ENCODE data around the gene EDC3.
A peak's percentile ranks its signal among the peaks of the same experiment; 100 is the strongest.

Gene EDC3

DNA sequence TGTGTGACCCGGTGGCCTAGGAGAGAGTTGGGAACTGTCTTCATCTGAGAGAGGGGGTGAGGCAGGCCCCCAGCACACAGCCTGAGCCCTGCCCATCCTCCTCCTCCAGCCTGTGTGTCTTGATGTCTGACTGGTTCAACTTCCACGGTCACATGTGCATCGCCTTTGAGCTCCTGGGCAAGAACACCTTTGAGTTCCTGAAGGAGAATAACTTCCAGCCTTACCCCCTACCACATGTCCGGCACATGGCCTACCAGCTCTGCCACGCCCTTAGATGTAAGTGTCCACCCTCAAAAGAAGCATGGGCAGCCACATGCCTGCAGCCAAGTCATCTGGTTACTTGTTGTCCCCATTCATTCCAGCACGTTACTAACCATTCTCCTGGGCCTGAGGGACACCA is 70.1 kb downstream of the EDC3 start:
- no peak for DNase-seq (ENCODE audit: low spot score)

DNA sequence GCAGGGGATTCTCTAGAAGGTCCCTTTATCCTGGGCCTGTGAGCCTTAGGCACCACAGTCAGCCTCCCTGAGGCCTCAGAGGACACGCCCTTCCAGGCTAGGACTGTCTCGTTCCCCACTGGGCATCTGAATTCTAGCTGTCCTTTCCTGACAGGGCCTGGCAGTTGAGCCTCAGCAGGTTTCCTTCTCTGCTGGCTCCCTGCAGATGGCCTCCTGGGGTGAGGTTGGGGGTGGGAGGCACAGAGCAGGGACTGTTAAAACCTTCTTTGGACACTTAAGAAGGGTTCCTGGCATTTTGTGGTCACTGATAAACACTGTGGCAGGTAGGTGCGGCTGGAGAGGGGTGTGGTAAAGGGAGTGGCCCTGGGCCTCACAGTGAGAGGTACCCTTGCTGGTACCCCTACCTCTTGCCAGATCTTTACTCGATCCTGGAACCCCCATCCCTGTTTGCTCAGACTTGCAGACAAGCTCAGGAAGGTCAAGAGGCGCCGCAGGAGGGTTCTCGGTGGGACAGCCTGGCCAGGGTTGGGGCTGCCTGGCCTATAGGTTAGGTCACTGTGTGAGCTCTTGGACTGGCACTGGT is 71.7 kb downstream of the EDC3 start:
- DNase-seq (ENCODE audit: low spot score), result no peak

DNA sequence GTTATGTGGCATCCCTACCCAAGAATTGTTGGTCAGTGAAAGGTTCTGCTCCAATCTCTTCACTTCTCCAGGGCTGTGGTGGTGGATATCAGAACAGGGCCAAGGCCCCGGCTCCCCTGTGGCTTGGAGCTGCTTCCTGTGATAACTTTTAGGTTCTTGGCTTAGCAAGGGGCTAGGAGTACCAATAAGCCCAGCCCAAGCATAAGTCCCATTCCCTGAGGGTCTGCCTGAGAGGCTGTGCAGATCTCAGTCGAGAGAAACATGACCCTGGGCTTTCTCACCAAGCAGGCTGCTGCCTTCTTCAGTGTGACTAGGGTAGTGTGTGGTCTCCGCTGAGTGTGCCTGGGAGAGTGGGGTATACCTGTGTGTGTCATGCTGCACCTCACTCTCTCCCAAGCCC is 73.1 kb downstream of the EDC3 start:
- no peak for DNase-seq (ENCODE audit: low spot score)

DNA sequence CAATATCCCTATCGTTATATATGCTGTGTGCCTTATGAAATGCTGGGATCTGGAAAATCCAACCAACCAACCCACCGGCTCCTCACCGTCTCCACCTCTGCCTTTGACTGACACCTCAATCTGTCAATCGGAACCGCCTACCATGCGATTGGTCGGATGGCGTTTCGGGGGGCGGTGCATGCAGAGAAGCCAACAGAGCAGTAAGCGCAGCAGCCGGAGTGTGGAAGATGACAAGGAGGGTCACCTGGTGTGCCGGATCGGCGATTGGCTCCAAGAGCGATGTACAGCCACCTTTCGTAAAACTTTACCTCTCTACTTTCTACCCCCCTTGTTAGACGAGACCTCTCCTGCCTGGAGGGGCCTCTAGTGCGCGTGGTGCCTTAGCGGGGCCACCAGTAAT is 73.9 kb downstream of the EDC3 start:
- DNase-seq (ENCODE audit: low spot score), result no peak

DNA sequence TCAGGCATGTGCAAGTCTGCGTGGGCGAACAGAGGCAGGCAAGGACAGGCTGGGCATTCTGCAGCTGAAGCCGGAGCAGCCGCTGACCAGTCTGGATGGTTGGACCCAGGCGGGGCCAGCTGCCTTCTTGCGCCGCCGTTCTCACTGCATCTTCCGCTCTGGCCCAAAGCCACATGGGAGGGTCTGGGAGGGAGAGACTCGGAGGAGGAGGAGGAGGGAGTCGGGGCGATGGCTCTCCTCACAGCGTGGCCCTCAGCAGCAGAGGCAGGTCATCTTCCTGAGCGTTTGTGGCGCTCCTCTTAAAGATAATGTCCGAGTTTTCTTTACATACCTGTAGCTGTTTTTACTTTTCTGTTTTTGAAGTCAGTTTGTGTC is 74.3 kb downstream of the EDC3 start:
- DNase-seq (ENCODE audit: low spot score), result no peak

DNA sequence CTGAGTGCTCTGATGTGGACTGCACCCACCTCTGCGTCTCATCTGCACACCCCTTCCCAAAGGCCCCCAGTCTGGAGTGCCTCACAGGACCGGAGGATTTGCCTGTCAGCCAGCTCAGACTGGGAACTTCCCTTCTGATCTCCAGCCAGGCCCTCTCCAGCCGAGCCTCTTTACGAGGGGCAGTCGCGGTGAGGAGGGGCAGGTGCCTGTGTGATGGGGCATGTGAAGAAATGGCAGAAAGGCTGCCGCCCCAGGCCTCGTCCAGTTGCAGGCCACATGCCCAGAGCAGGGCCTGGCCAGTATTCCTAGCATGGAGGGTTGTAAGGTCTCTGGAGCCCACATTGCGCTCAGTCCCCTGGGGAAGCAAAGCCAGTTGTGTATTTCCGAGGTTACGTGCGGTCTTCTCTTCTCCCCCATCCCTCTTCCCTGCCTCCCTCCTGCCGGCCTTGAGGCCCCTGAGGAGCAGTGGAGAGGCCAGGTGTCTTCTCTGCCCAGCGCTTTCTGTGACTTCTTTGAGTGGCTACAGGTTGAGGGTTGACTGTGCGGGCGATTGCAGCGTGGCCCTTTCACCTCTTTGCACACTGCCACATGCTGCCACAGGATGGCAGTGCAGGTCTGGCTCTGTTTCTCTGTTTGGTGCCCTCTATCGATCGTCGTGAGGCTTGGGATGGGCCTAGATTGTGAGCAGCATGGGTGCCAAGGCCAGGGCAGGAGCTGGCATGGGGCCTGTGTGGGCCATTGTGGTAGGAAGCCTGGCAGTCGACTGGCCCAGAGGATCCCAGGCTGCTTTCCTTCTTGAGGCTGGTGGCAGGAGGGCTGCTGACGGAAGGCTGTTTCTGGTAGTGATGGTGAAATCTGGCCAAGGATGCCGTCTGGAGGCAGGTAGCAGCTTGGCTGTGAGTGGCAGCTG is 74.9 kb downstream of the EDC3 start:
- DNase-seq (ENCODE audit: low spot score), result peak; percentile 95

DNA sequence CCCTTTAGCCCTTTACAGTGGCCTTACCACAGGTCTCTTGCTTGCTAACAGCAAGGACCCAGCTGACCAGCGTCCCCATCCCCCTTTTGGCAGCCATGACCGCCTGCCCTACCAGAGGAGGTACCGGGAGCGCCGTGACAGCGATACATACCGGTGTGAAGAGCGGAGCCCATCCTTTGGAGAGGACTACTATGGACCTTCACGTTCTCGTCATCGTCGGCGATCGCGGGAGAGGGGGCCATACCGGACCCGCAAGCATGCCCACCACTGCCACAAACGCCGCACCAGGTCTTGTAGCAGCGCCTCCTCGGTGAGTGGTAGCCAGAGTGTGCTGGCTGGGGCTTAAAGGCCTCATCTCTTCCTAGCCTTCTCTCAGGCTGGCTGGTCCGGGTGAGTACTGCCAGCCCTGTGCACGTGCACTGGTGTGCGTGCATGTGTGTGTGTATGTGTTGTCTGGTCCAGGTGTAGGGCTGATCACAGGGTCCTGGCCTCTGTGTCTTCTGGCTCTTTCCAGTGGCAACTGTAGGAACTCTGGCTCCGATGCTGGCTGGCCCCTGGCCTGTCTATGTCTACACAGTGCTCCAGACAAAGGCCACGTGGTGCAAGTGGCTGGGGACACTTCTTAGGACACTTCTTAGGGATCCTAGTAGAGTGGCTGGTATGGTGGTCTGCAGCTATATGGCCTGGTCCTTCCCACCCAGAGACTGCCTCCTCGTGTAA is 75.7 kb downstream of the EDC3 start:
- no peak for DNase-seq (ENCODE audit: low spot score)

DNA sequence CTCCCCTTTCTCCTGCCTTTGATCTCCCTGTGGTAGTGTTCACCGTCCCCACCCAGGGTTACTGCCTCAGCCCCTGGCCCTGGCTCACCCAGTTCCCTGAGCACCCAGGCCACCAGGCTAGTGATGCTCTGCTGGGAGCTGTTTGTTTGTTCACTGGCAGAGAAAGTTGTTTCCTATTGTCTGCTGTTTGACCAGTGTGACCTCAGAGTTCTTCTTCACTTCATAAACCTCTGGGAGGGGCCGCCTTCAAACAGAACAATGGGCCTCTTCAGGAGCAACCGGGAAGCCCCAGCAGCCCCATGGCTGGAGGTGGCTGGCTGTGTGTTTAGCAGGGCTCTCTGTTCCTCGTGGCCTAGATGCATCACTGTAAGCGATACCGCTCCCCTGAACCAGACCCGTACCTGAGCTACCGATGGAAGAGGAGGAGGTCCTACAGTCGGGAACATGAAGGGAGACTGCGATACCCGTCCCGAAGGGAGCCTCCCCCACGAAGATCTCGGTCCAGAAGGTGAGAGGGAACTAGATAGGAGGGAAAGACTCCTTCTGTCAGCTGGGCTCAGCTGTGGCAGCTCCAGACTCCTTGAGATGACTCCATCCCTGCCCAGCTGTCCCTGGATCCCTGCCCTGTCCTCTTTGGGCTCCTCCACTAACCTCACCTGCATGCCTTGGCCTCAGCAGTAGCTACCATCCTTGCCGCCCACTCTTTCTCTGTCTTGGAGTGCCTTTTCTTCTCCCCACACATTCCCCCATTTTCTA is 76.8 kb downstream of the EDC3 start:
- no peak for DNase-seq (ENCODE audit: low spot score)

DNA sequence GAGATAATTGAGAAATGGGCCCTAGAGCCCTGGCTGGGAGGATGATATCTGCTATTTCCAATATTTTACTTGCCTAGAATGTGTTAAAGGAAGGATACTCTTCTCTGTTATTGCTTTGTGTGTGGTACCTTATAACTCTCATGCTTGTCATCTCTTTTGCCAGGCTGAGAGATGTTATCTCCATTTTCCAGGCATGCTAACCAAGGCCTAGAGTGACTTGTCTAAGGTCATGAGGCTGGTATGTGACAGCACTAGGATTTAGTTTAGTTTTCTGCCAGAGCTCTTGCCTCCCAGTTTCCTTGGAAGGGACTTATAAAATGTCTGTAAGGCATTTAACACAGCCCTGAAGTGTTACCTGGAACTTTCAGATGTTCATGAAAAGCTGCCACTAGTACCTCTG is 78.8 kb downstream of the EDC3 start:
- no peak for DNase-seq (ENCODE audit: low spot score)

DNA sequence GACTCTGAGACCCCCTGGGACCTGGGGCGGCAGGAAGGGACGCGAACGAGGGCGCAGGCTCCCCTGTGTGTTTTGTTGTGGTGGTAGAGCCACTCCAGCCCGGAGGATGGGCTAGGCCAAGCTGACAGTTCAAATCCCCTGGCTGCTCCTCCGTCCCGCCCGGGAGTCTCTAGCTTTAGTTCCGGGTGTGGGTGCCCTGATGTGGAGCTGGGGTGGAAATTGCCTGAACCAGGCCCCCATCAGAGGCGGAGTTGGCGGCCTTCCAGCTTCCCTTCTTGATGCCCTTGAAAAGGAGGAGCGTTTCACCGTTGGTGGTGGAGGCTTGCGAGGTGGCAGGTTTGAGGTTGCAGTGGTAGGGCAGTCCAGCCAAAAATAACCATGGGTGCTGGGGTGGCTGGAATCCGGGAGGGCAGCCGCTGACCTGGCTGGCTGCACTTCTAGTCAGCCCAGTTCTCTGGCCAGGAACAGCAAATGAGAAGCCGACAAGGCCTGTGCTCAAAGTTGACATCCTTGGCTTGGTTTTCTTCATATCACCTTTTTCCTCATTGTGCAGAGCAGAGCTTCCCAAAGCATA is 79.4 kb downstream of the EDC3 start:
- DNase-seq (ENCODE audit: low spot score), result peak; percentile 60

DNA sequence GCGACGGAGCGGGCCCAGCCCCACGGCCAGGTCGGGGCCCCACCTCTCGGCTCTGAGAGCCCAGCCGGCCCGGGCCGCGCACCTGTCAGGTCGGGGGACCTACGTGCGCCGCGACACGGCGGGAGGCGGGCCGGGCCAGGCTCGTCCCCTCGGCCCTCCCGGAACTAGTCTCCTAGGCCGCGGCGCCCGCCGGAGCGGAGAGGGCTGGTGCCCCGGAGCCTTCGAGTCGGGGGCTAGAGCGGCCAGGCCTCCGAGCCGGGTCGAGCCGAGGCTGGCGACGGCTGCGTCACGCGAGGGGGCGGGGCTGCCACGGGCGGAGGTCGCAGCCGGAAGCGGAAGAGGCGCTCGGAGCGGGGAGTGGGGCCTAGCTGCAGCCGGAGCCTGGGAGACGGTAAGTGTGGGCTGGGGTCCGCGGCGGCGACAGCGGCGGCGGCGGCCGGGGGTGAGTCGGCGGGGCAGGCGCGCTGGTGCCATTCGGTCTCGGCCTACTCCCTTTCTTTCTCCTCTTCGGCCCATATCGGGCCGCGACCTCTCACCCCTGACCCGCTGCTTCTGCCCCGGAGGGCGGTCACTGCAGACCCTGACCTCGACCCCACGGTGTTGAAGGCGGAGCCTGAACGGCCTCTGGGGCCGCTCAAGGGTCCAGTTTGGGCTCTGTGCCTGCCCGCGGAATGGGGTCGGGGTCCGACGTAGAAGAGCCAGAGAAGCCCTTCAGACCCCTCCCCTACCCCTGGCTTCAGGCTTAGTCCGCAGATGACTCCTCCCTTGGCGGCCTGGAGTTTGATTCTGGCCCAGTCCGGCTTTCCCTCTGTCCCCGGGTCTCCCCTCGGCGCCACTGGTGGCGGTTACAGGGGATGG is 80.1 kb downstream of the EDC3 start, which contains the start of gene CLK3:
TSS of gene CLK3 (plus strand) at position 329 of the 858 bp plus-strand sequence. CDS start 3,361 bp downstream, outside the sequence.
- peak; percentile 99 for DNase-seq (ENCODE audit: low spot score)

DNA sequence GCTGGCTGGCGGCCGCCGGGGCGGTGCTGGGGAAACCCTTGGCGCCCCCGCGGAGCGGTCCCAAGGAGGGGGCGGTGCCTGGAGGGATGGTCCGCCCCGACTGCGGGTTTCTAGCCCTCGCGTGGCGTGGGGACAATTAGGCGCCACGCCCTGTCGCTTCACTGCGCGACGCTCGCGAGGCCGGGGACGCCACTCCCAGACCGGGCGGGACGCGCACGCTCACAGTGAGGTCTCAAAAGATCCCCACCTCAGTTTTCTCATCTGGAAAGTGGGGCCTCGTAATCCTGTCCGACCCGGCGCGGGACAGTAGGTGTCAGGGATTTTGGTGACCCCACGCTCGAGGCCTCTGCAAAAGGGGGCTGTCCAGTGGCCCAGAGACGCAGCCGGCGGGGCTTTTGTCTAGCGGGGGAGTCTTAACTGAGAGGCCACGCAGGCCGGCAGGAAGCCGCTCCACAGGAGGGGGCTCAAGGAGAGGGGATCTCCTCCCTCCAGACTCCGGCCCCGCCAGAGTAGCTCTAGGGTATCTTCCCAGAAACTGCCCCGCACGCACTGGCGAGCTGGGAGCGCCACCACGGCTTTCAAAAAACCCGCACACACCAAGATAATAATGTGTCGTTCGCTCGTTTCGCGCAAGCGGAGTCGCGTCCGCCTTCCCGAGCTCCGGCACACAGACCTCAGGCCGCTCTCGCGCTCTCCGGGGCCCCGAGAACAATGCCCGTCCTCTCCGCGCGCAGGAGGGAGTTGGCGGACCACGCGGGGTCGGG is 80.9 kb downstream of the EDC3 start:
- peak; percentile 92 for DNase-seq (ENCODE audit: low spot score)

DNA sequence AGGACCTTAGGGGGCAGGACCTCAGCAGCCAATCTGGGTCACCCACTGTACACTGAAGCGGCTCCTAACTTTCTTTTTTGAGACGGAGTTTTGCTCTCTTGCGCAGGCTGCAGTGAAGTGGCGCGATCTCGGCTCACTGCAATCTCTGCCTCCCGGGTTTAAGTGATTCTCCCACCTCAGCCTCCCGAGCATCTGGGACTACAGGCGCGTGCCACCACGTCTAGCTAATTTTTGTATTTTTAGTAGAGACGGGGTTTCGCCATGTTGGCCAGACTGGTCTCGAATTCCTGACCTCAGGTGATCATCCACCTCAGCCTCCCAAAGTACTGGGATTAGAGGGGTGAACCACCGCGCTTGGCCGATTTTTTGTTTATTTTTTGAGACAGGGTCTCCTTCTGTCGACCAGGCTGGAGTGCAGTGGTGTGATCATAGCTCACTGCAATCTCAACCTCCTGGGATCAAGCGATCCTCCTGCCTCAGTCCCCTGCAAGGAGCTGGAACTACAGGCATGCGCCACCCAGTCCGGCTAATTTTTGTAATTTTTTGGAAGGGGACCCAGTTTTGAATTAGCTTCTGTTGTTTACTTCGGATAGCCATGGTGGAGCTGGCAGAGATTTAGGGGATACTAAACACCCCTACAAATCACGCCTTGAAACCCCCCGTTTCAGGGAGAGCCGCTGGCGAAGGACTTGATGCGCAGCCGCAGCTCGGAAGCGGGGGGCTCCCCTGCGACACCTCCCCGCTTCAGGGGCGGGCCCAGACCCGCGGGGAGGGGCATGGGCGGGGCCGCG is 81.7 kb downstream of the EDC3 start:
- no peak for DNase-seq (ENCODE audit: low spot score)

DNA sequence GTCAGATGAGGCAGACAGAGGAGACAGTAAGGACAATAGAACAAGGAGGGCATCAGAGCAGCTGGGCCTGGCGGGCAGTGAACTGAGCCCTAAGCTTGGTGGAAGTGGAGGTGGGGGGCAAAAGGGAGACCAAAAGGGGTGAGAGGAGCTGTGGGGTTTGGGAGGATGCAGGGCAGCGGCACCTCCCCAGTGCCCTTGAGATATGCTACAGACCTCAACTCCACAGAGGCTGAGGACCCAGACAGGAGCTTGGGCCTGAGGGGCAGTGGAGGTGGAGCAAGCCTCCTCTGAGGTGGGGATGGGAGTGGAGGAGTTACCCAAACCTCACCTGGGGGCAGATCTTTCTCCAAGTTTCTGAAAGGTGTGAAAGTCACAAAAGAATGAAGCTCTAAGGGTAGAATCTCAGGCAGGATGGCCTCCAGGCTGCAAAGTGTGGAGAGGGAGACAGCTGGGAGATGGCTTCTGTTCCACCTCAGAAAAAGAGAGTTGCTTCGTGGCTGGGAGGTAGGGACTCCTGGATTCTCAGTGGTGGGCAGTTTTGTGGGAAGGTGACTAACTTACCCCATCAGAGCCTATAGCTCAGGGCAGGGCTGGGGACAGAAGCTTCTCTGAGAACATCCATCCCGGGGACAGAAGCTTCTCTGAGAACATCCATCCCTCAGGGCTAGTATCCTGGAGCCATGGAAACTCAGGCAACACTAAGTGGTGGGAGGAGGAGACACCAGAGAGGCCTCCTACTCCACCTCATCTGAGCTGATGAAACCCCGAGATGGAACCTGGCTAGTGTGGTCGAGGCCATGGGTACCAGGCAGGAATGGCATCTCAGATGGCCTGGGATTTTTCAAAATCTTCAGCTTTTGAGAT is 82.5 kb downstream of the EDC3 start:
- DNase-seq (ENCODE audit: low spot score), result peak; percentile 47

DNA sequence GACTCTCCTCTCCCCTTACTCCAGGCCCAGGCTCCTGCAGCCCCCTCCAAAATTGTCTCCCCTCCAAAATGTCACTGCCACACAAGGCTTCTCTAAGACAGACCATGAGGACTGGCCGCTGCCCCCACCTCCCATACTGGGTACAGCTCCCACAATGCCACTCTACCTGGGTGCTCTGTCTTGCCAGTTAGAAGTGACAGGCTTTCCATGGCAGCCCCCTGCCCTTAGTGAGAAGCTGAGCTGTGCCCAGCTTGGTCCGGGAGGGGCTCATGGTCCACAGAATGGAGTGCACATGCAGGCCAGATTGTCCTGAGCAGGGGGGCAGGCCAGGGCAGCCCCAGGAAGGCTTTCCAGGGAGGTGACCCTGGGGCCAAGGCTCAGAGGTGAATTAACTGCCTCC is 83.1 kb downstream of the EDC3 start:
- no peak for DNase-seq (ENCODE audit: low spot score)

DNA sequence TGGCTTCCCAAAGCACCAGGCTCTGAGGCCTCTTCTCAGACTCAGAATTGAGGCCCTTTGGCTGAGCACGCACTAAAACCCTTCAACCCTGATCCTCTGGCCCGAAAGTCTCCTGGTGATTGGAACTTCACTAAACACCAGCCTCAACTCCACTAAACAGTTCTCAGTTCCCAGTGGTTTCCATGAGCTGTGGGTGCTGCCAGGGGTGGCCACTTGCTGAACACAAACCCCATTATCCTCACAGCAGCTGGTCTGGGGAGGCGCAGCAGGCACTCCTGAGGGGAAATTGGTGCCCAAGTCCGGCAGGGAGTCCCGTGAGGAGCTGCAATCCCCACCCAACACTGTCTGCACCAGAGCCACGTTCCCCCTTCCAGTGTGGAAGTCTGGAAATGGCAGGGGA is 84.0 kb downstream of the EDC3 start:
- no peak for DNase-seq (ENCODE audit: low spot score)

DNA sequence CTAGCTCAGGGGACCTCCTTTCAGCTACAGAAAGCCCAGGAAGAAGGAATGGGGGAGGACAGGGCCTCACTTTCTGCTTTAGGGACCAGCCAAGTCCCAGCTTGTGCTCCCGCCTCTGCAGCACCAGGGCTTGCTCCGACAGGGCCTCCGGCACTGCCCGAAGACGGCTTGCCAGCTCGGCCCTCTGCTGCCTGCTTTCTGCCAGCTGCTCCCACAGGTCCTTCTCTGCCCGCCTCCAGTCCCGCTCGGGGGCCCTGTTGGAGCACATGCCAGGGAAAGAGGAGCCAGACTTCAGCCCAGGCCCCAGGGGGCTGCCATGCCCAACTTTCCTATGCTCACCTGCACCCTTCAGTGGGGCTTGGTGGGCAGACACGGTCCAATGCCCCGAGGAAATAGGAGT is 84.5 kb downstream of the EDC3 start:
- no peak for DNase-seq (ENCODE audit: low spot score)

DNA sequence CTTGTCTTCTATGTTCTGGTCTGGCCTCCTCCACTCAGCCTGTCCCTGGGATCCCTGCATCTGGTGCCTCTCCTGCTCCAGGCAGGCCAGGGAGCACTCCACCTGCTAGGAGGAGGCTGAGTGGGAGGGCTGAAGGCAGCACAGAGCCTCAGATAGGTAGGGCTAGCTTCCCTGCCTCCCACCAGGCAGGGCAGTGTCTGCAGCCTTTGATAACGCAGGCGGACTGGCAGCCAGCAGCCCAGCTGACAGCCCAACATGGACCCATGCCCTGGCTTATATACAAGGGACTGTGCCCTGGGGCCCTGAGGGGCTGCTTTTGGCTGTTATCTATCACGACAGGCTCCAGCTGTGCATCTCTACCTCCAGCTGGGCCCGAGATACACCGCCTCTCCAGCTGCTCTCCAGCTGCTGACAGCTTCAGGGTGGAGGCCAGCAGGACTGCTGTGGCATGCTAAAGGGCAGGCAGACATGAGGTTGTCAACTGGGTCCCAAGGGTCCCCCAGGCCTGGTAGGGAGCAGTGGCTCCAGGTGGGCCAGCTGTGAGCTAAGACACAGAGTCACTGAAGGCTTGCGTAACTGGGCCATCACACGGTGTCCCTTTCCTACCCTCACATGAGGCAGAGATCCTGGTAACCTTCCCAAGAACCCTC is 85.4 kb downstream of the EDC3 start:
- DNase-seq (ENCODE audit: low spot score), result no peak
